GM18907 (cell line): Measurements from ENCODE around the gene RUNX1.
A peak's percentile ranks its signal among the peaks of the same experiment; 100 is the strongest.

Experiments used
- ATAC-seq: cut with Tn5 transposase; IDR thresholded peaks from one replicate; pipeline ENCODE4 v1.9.1; 2021; ENCODE audit warnings: mild to moderate bottlenecking, moderate library complexity; ENCODE audit not compliant: unreplicated experiment

RUNX1 gene

DNA sequence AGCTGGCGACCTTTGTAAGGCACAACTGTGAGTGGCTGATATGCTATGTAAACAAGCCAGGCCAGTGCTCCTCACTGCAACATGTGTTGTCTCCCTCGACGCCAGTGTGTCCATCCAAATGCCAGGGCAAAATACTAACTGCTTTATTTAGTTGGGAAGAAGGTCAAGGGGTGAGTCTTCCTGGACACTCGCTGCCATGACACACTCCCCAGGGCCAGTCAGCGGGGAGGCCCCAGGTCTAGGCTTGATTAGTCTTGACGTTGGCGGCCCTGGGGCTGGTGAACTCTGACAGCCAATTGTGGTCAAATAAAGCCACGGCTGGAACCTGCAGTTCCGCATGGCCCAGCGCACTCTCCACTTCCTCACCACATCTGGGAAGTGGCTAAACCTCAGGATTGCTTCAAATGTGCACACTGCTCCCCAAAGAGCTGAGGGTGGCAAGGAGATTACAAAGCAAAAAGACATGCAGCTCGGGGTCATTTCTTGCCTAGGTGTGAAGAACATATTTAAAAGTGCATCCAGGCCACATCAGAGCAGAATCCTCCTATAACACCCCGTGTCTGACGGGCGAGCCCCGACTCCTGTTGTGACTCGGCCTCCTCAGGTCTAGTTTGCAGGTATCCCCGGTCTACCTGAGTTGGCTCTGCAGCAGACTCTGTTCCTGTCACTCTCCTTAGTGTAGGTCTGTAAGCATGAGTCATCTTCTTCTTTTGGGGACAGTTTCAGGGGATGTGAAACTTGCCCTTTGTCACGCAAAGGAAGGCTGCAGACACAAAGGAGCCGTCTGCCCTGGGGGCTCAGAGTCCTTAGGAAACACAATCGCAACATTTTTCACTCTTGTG, 183.5 kb downstream of the RUNX1 start:
- peak; percentile 86 for ATAC-seq

DNA sequence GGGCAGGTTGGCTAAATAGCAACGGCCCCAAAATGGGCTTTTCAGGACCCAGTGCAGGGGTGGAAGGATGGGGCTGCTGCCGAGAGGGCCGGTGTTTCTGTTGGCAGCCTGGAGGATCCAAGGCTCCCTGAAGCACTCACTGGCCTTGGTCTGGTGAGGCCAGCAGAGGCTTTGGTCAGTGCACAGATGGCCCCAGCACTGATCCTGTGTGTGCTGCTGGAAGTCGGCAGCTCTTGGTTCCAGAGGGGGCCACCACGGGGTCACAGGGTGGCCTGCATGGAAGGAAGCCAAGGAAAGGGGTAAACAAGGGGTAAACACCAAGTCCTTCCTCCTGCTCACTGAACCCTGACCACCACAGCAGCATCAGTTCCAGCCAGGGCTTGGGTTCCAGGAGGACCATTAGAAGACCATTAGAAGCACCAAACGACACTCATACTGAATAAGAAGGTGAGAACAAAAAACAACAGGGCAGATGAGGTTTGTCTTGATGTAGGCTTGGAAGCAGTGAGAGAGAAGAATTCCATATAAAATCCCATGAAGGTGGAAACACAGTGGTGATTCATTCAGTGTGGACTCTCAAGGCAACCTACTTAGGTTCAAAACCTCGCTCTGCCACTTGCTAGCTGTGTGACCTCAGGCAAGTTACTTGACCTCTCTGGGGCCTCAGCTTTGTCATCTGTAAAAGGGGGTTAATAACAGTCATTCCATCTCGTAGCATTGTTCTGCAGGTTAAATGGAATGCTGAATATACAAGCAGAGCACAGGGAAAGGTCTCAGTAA, 184.5 kb downstream of the RUNX1 start:
- ATAC-seq: no peak

DNA sequence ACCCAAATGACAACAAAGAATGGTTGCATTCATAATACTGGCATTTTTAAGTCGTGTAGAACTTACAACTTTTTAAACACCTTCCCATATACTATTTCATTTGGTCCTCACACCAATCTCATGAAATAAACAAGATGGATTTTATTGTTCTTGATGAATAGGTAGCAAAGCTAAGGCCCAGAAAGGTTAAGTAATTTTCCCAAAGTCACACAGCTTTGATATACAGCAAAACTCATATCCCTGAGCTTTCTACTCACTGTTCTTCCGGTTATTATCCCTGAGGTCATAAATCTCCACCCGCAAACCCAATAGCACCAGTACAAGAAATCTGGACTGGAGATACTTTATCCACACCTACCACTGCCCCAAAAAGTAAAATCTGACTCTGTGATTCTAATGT, 186.2 kb downstream of the RUNX1 start:
- no peak for ATAC-seq

DNA sequence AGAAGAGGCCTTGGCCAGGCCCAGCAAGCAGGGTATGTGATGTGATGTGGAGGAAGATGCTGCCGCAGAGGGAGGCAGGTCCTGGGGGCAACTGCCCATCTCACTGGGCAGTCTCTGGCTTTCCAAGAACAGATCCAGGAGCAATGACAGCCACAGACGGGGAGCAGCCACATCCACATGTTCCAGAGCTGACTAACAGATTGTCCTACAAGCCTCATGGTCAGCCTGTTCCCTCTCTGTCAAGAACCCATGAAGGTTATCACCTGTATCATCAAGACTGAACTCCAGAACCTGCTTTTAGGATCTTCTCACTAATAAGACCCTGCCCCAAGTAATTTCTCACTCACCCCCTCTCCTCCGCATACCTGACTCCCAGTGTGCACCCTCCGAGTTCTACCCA, 187.8 kb downstream of the RUNX1 start:
- no peak for ATAC-seq

DNA sequence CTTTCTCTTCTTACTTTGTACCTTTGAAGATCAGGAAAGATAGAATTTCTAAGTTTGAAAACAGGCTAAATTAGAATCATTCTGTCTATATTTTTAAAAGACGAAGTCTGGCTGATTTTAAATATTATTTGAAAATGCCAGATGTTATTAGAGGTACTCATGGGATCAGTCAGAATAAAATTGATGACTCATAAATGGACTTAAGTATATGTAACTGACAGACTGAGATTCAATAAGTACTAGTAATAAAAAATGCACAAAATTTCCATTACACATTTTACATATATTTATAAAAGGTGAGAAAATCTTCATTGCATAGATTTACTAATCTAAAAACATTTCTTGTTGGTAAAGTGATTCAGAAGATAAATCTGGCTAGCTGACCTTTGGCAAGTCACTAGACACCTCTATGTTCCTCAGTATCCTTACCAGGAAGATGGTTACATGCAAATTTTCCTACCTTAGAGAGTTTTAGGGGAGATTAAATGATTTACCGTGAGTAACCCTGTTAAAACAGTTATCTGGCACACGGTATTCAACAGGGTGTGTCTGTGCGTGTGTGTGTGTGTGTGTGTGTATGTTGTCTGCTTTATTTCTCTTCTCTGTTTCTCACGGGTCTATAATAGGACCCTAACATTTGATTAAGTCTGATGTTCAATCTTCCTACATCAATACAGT, 189.0 kb downstream of the RUNX1 start:
- no peak for ATAC-seq

DNA sequence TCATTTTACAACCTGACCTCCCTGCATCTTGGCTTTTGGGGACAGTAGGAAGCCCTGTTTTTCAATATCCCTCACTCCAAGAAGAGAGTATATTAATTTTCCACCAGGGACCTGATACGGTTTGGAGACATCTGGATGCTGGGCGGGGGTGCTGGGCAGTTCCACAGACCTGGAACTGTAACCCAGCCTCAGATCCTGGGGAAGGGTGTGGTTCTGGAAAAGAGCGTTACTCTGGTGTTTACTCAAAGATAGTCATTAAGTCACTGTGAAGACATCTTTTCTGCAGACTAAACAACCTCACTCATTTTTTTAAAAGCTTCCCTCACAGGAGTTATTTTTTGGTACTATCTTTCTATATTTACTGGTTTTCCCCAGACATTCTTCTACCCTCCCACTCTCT, 190.5 kb downstream of the RUNX1 start:
- no peak for ATAC-seq

DNA sequence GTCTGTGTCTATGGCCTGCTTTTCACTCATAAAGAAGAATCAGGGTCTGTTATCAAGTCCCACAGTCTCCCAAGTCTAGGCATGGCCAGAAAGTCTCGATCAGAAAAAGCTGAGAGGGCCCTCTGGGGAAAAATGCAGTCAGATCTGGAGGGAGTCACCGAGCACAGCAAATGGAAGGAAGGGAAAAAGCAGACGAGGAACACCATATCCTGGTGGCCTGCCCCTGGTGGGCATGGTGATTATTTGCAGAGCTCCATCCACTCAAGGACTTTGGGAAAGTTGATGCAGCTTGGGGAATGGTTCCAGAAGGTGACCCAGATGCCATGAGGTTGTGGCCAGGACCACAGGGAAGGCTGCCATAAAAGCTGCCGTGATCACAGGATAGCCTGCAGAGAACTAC, 191.2 kb downstream of the RUNX1 start:
- no peak for ATAC-seq

DNA sequence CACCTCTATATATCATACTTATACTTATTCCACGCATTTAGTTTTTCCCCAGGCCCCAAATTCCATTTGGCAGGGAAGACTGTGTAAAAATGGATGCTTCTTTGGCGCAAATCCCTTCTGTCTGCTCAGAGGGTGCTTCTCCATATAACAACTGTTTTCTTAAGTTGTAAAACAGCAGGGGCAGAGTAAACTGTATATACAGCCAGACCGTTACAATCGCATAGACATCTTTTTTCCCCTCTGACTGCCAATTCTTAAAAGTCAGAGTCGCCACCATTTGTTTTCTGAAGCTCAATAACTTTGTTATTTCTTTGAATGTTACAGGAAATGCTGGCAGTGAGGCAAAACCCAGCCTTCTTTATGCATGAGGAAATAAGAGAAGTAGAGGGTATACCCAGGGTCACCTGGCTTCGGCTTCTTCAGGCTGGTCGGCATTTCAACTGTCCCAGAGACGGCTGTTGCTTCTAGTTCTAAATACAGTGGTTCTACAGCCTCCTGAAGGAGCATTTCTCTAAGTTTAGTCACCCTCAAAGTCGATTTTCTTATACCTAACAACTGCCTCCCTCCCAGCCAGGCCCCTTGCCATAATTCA, 191.9 kb downstream of the RUNX1 start:
- no peak for ATAC-seq

DNA sequence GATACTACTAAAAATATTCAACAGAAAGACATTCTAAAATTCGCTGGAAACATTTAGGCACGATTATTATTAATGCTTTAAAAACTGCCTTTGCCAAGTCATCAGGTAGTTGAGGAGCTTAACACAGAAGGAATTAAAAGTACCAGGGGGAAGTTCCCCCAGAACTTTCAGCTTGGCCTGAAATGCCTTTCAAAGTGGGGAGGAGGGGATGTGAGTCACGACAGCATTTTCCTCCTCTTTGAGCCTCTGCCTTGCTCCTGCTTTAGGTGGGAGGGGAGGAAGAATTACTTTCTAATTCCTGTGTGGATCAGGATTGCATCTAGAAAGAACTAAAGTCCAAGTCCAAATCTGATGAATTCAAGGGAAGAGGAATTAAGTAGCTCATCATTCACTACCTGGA, 196.7 kb downstream of the RUNX1 start:
- no peak for ATAC-seq

DNA sequence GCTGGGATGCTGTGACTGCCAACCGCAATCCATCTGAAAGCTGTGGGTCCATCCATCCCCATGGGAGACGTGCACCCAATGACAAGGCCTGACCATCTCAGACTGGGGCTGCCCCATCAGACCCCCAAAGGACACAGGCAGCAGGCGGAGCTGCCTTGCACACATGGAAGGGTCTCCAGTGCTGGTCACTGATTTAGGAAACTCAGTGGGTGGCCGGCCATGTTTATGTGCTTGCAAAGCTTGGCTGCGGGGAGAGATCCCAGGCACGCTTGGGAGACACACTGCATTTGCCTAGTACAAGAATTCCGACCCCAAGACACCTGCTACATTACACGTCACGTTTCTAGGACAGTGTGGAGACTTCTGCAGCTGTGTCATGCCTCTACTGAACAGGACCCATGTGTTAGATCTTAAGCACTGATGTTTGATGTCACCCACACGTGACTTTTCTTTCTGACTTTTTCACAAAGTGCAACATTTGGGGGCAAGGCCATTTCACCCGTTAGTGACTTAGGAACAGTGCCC, 198.9 kb downstream of the RUNX1 start:
- ATAC-seq: no peak

DNA sequence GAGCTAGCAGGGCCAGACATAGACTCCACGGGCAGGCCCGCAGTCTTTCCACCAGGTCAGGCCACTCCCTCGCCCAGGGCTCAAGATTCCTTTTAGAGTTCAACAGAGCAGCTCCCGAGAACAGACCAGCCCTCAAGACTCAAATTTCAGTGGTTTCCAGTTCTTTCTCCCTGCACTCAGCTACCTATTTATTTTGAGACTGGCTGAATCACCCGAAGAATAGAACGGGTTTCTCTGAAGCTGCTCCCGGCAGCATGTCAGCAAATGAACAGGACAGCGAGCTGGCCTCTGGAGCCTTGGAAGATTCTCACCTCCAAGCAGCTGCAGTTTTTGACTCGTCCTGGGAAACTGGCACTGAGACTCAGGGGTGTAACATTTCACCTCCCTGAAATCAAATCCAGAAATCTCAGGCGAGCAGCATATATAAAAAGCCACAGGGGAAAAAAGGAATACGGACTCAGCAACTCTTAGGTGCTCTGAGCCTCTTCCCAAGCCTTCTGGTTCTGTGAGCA, 202.4 kb downstream of the RUNX1 start:
- no peak for ATAC-seq

DNA sequence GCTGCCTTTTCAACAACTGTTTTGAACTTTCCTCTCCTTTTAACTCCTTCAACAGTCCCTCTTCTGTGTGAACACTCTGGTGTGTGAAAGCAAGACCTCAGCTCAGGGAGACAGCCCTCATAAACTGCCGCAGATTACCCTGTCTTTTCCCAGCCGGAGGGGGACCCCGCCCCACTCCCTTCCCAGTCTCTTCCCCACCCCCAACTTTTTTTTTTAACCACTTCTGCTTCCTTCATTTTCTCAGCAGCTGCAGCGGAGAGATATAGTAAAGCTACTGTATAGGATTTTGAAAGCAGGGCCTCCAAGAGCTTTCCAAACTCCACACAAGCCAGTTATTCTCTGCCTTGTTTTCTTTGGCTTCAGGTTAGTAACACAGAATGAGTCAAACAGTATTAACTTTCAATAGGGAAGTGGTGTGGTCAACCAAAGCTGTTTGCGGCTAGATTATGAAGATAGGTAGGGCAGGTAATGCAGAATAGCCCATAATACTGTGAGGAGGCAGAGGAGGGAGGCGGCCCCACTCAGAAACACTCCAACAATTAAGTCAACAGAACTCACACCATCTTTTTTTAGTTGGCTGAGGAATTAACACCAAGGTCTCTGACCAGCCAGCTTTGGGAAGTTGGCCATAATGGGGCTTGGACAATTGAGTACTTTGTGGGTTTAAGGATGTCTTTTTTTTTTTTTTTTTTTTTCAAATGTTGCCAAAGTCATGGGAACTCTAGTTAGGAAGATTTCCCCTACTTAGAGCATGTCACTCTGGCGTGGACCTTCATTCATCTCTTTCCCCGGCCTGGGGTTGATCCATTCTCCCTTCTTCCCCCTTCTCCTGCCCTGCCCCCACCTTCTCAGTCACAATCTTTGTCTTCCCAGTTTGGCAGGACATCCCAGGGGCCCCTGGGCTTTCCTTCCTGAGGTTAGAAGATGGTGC, 203.3 kb downstream of the RUNX1 start:
- peak; percentile 89 for ATAC-seq

DNA sequence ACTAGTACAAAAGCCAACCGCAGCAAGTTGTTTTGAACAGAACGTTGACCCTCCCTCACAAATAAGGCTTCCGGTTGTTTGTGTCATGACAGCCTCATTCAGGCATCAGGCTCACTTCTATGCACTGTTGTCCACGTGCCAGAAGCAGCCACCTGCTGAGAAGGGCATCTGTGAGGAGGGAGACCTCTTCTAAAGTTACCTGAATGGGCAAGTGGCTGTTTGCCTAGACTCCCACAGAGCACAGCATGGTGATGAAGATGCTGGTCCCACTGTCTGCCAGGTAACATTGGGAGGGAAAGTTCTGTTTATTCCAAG, 204.2 kb downstream of the RUNX1 start:
- no peak for ATAC-seq

DNA sequence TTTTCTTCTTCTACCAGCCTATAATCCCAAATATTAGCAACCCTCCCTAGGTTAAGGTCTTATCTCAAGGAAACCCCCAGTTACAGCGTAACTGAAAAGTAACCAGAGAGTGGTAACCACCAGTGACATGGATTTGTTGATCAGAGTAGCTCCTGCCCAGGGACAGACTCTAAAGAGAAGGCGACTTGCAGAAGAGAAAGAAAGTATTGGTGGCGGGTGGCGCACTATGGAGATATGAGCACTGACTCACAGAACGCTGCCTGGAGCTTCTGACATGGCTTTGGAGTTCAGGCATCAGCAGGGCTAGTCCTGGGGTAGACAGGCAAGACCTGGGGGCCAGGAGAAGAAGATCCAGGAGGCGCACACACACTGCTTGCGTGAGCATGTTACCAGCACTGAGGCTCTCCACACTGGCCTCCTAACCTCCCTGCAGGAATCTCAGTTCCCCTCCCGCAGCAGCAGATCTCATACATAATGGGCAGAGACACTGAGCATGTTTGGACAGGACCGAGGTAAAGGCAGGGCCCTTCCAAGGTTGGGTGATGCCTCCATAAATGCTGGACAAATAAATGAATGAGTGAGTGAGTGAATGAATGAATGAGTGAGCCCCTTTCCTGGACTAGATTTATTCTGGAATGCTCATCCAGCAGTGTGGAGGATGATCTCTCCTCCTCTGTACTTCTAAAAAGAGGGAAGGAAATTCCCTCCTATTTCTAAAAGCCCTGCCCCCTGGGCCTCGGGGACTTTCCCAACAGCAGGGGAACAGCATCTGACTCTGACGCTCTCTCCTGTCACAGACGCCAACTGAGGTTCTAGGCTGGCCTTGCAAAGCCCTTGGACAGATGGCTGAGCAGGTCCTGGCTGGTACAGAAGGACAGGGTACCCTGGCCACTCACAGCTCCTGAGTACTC, 204.8 kb downstream of the RUNX1 start:
- ATAC-seq: no peak

DNA sequence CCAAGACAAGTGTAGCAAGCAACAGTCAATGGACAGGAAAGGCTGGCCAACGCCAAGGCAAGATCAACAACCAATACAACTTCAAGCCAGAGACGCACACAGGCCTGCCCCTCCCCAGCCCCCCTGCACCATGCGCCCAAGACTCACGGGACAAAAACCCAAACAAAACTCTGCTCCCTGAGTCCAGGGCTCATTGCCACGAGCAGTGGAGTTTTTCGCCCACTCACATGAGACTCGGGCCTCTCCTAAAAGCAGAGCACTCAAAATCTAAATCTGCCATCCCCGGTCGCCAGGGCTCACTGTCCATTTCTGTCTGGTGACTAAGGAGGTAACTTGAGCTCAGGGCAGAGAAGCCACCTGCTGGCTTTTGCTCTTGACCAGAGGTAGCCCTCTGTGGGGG, 205.5 kb downstream of the RUNX1 start:
- ATAC-seq: no peak

DNA sequence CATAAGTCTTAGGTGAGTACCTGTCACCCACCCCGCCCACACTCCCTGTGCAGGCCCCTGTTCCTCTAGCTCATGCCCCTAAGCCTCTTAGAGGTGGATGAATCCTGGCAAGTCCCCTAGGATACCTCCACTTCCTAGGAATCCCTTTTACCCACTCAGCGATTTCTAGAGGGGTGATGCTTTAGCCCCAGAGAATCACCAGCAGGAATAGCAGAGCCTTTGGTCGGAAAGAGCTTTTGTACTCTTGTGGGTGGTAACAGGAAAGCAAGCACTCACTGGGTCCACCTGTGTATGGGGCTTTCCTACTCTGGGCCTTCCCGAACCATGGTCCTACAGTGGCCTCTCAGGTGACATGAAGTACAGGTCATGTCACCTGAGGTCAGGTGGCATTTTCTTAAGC, 207.9 kb downstream of the RUNX1 start:
- no peak for ATAC-seq

DNA sequence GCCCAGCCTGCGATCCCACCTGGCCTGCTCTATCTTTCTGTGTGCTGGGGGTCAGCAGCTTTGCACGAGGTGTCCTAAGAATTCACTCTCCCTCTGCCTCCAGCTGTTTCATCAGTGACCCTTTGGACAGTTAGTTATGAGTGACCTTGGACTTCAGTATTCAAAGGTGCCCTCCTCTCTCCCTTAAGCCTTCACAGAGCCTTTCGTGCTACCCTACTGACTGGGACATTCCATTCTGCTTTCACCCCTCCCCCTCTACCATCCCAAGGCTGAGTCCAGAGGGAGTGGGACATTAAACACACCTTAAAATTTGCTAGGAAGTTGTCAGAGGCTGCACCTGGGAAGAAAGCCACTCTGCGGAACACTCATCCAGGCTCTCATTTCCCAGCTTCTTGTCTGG, 208.4 kb downstream of the RUNX1 start:
- ATAC-seq: no peak

DNA sequence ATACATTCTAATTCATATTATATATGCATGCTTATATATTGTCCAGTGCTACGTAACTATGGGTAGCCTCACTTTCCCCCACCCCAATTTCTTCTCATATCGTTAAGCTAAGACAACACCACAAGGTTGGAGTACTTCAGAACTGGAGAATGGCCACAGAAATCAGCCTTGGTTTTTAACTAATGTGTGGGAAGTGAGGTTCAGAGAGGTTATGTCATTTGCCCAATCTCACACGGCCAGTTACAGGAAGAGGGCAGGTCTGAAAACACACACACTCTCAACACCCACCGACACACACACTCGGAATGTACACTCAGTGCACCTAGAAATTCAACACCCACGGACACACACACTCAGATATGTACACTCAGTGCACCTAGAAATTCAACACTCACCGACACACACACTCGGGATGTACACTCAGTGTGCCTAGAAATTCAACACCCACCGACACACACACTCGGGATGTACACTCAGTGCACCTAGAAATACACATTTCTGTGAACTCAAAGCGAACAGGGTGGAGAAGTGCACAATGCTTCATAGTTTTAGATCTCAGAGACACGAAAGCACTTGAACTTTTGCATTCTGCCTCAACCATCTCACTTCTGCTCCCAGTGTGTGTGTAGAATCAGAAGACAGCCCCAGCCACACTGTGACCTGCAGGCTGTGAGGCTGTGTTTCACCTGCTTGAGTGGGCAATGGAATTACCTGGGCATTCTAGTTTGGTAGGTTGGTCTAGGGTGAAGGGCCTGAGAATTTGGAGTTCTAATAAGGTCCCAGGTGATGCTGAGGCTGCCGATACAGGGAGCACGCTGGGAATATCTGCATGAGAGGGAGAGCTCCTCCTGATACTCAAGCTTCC, 209.9 kb downstream of the RUNX1 start:
- ATAC-seq: no peak
